HG03097 (cell line): ENCODE measurements around the gene CD1C.
A peak's percentile ranks its signal among the peaks of the same experiment; 100 is the strongest.
"Not testable (repeated sequence)": the region's sequence is repeated elsewhere in the genome, so short reads cannot be mapped to it uniquely, and the experiment has no call there.

Source experiments
- ATAC-seq: cut with Tn5 transposase; IDR thresholded peaks from one replicate; pipeline ENCODE4 v1.9.1; 2021; ENCODE audit not compliant: unreplicated experiment, low FRiP score

CD1C gene

GRCh38 chr1:158289811-158290210 is at the start of gene CD1C:
Gene CD1C, plus strand, starts transcription at chr1:158289923. Its CDS starts 142 bp downstream, at chr1:158290065.
- ATAC-seq = no peak

GRCh38 chr1:158246650-158247049 is 43.1 kb upstream of the CD1C start:
- ATAC-seq = no peak

GRCh38 chr1:158248118-158248517 is 41.6 kb upstream of the CD1C start:
- ATAC-seq = peak; percentile 70

GRCh38 chr1:158248771-158249170 is 41.0 kb upstream of the CD1C start:
- no peak for ATAC-seq

GRCh38 chr1:158249646-158250045 is 40.1 kb upstream of the CD1C start:
- no peak for ATAC-seq

GRCh38 chr1:158251163-158251562 is 38.6 kb upstream of the CD1C start:
- ATAC-seq = no peak

GRCh38 chr1:158255656-158256055 is 34.1 kb upstream of the CD1C start:
- ATAC-seq = no peak

GRCh38 chr1:158256747-158257146 is 33.0 kb upstream of the CD1C start:
- not testable (repeated sequence) for ATAC-seq

GRCh38 chr1:158257888-158258287 is 31.8 kb upstream of the CD1C start:
- no peak for ATAC-seq

- ATAC-seq = no peak
These were observed 30.6 kb upstream of the CD1C start for GRCh38 chr1:158259117-158259516.

- ATAC-seq = no peak
These were observed 17.0 kb upstream of the CD1C start for GRCh38 chr1:158272681-158273080.

- peak; percentile 93 for ATAC-seq
These were observed 14.9 kb upstream of the CD1C start for GRCh38 chr1:158274797-158275196.

GRCh38 chr1:158282421-158282820 is 7.3 kb upstream of the CD1C start:
- not testable (repeated sequence) for ATAC-seq

- ATAC-seq = peak; percentile 53
These were observed 5.8 kb upstream of the CD1C start for GRCh38 chr1:158283965-158284364.

- ATAC-seq = peak; percentile 75
These were observed 3.9 kb upstream of the CD1C start for GRCh38 chr1:158285756-158286241.

- ATAC-seq = peak; percentile 12
These were observed 3.2 kb upstream of the CD1C start for GRCh38 chr1:158286487-158286886.

- ATAC-seq = no peak
These were observed 2.8 kb upstream of the CD1C start for GRCh38 chr1:158286941-158287346.

- ATAC-seq = no peak
These were observed 660 bp downstream of the CD1C start for GRCh38 chr1:158290321-158290844.

GRCh38 chr1:158295791-158296190 is 6.1 kb downstream of the CD1C start:
- ATAC-seq = no peak

- no peak for ATAC-seq
These were observed 20.9 kb downstream of the CD1C start for GRCh38 chr1:158310623-158311022.

- ATAC-seq = no peak
These were observed 21.3 kb downstream of the CD1C start for GRCh38 chr1:158311066-158311465.

- no peak for ATAC-seq
These were observed 34.1 kb downstream of the CD1C start for GRCh38 chr1:158323866-158324265.

- ATAC-seq = no peak
These were observed 34.7 kb downstream of the CD1C start for GRCh38 chr1:158324395-158324794.
